GM15510 (cell line): ENCODE measurements around the gene FRMD7.

Experiments used
- POLR2A ChIP-seq: IDR thresholded peaks from 3 replicates; pipeline ENCODE4 v1.6.1; 2011; ENCODE audit warnings: borderline replicate concordance; ENCODE audit not compliant: insufficient read length; ENCODE audit errors: extremely low read depth

FRMD7 gene

DNA sequence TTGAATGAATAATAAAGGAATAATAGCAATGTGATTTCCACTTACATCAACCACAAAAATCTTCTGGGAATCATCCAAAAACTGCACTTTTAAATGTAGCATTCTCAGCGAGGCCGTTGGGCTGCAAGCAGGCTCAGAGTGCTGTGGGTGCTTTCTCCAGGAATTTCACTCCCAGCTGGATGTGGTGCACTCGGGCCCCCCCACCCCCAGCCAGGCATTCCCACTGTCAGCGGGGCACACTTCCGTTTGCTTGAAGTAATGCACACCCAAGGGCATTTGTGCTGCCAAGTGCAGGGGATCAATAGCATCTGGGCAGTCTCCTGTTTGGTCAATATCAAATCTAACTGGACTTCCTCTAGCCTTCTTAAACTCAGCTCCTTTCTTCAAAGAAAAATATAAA is at the start of gene FRMD7:
TSS of gene FRMD7 (minus strand) at position 278 of the 400 bp plus-strand sequence. CDS start at position 102, 176 bp downstream.
- no peak for TF ChIP-seq POLR2A

DNA sequence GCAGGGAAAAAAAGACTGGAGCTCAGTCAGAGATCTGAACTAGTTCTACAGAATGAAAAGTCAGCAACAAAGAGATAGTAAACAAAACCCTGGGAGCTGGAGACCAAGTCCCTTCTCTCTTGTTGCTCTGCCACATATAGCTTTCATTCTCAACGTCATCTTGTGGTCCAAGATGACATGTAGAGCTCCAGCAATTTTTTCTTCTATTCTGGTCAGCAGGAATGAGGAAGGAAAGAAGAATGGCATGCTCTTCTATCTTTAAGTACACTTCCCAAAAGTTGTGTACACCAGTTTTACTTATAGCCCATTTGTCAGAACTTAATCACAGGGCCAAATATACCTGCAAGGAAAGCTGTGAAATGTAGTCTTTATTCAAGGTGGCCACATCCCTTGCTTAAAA is 45.8 kb upstream of the FRMD7 start:
- TF ChIP-seq POLR2A = no peak

- no peak for TF ChIP-seq POLR2A
Measured at GRCh38 chrX:132171881-132172280, 44.1 kb upstream of the FRMD7 start.

DNA sequence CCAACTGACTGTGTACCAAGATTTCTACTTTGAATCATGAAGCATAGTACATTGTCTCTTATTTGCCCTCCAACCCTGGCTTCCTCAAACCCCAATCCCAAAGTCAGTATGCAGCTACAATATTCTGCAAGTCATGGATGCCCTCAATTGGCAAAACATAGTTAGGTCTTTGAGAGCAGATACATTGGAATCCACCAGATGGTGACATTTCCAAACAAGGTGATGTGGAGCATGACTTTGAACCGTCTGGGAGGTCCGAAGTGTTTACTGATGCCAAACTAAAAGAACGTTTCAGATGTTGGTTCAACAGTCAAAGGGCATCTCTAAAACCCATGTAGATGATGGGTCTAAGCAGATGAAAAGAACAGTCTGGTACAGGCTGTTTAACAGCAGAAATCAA is 43.7 kb upstream of the FRMD7 start:
- no peak for TF ChIP-seq POLR2A

DNA sequence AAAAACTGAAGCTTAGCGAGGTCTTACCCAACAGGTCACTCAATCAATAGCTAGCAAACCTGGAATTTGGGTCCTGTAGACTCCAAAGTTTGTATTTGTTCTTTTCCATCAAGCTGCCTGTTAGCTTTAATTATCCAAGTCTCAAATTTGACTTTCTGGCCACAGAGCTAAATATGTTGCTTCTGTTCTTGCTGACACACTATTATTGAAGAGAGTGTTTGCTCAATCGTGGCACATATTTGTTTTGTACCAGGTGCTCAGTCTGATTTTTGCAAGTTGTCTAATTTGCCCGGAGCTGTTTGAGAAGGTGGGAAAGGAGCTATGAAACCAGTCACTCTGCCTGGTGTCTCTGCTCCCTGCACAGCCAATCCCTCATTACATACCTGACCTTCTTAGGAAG is 41.7 kb upstream of the FRMD7 start:
- no peak for TF ChIP-seq POLR2A

DNA sequence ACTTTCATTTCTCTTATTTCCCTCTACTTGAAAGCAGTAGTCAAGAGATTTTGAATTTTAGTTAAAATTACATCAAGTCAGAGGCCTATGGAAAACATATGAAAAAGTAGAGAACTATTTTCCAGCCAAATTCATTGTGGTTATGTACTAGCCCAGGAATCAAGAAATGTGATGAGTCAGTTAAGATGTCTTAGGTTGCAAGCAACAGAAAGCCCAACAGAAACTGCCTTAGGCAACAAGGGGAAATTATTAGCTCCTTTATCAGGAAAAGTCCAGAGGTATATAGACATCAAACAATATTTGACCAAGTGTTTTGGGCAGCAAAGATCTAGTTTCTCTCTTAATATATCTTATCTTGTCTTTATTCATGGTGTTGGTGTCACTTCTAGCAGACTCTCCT is 37.8 kb upstream of the FRMD7 start:
- no peak for TF ChIP-seq POLR2A

- no peak for TF ChIP-seq POLR2A
Measured at GRCh38 chrX:132165005-132165404, 37.2 kb upstream of the FRMD7 start.

DNA sequence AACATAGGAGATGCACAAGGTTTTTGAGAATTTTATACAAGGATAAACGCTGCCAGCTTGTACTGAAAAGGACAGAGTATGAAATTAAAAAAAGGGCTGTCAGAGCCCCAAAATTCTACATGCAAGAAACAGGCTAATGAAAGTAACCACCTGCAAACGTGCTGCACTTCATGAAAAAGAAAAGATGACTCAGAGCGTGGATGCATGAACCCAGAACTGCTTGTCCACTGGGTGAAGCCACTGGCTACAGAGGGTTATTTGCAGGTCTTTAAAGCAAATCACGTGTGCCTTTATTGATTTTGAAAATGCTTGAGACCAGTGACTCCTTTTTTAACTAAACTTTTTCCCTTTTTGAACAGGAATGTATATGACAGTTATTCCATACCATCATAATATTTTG is 25.3 kb upstream of the FRMD7 start:
- no peak for TF ChIP-seq POLR2A

DNA sequence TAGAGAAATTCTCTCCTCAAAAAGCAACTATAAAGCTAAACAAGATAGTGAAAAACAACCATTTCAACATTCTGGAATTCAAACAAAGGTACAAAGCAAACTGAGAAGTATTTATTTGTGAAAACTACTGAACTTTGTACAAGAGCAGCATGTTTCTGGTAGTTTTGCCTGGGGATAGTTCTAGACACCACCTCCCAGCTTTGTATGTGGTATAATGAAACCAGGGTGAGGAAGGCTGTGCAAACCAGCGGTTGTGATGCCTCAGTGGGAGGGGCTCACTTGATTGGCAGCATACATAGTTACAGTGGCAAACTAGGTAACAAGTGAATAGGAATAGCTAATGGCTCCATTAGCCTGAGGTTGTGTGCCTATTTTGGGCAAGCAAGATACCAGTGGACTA is 18.6 kb upstream of the FRMD7 start:
- TF ChIP-seq POLR2A = no peak

- TF ChIP-seq POLR2A = no peak
Measured at GRCh38 chrX:132144061-132144460, 16.2 kb upstream of the FRMD7 start.

DNA sequence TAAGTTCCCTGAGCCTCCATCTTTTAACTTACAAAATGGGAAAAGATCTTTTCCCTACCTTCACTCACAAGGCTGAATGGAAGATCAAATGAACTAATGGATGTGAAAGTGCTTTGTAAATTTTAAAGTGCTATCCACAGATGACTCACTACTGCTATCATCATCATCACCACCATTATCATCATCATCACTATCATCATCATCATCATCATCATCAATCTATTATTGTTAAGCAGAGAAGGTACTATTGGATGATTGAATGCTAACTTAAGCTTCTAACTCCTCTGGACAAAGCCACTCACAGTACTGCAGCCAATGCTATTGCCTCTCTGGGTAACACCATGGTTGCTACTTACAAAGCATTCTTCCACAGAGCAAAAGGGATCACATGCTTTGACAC is 1.9 kb downstream of the FRMD7 start:
- no peak for TF ChIP-seq POLR2A

DNA sequence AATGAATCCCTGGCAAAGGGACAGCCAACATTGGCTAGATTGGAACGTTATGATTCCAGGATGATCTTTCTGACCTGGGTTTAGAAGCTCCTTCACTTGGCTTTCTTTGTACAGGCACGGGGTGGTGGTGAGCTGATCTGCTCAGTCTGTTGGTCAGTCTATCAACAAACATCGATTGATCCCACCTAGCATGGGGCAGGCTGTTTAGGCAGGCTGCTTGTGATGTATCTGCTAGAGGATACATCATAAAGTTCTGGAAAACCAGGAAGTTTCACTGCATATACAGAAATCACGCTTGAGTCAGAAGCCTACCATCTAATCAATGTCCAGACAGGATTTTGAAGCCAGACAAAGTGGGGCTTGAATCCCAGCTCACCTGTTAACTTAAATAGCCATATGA is 6.9 kb downstream of the FRMD7 start:
- no peak for TF ChIP-seq POLR2A

DNA sequence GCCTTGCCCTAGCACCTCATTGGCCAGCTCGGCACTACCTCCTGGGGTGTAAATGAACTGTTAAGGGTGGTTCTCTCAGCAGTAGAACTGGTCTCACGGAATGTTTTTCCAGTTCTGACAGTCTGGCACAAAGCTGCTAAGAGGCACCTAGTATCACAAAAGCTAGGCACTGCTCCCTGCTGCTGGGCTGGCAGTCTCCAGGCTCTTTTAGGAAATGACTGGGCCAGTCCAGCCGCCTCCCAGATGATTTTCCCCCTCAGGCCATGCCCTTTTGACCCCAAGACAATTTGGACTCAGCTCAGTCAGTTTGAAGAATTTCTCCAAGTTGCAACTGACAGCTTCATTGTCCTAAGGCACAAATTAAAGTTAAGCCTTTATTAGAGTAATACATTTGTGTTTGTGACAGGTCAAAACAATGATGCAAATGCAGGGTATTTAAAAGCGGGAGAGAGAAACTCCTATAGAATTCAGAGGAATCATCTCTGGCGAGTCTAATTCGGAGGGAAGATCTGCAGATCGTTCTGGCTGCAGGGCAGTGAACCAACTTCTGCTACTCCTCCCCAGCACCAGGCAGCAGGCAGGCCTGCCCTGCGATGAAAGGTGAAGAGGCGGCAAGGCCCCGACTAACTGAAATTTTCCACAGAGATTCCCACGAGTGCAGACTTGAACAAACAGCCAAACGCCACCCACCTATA is 7.9 kb downstream of the FRMD7 start:
- no peak for TF ChIP-seq POLR2A

DNA sequence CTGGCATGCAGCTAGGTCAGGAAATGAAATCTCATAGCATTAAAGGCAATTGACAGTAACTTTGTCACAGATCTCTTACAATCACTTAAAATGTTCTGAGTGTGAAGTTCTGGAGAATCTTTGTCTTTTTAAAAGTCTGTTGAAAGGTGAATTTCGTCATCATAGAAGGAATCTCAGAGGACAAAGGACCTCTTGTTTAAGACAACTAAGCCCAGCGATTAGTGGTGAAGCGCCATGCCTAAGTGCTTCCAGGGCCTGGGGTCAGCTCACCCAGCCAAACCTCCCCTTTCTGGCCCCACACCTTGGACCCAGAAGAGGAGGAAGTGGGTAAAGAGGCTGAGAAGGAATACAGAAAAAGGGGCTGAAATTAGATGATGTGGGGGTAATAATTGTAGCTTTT is 8.5 kb downstream of the FRMD7 start:
- no peak for TF ChIP-seq POLR2A

DNA sequence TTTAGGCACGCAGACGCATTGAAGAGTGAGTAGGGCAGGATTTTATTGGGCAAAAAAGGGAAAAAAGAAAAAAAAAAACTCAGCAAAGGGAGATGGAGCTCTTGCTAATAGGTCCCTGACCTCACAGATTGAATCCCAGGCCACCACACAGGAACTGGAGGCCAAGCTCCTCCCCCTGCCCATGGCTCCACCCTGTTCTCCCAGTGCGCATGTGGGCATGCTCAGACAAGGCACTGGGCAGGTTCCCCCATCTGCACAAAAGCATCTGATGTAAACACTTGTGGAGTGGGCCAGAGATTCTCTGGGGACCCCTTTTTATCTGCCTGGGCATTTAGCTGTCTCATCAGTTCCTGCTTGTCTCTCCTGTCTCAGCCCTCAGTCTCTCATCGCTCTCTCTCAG is 9.5 kb downstream of the FRMD7 start:
- TF ChIP-seq POLR2A = no peak

DNA sequence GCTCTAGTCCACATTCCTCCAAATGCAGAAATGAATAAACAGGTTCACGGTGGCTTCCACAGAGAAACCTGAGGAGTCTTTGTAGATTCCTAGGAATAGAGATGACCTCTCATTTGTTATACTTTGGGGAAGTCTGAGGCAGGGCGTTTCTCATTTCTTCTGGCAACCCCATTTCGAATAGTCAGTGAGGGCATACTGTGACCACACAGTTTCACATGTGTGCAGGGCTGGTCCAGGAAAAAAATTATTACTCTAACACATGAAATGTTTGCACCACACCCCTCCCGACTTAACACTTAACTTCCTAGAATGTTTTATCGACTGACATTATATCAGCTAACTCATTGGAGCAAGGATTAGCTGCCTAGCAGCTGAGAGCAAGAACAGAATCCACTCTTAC is 12.0 kb downstream of the FRMD7 start:
- no peak for TF ChIP-seq POLR2A

- TF ChIP-seq POLR2A = no peak
Measured at GRCh38 chrX:132114607-132115006, 13.2 kb downstream of the FRMD7 start.
